HepG2 (cell line): Measurements from ENCODE around the gene DDO. TPM values are rescaled to one million over a fixed set of nuclear protein-coding genes. Genes with fewer than 3 reads are reported as not detected.

Source experiments
- ATAC-seq: fragments of 200-7000 bp; cut with Tn5 transposase; 3 replicates; pipeline ENCODE4 v1.9.1; 2020; ENCODE audit warnings: mild to moderate bottlenecking, moderate library complexity
- BruUV-seq: library from RNA; stranded (reverse); fragments of 400-500 nt; replicated peaks from 2 replicates; lab custom pipeline; 2021; lab: Mats Ljungman, UMichigan
- CTCF ChIA-PET: fragments of 300-600 bp; formaldehyde crosslinking; extraction: SDS; loops from one replicate; lab custom pipeline; 2021; ENCODE audit warnings: low total read pairs, inconsistent platforms, low intra/inter-chr PET ratio; lab: Yijun Ruan, JAX
- POLR2A ChIA-PET: fragments of 350-600 bp; sonication (Branson Sonifier 250); formaldehyde crosslinking; loops from one replicate; lab custom pipeline; 2020; ENCODE audit warnings: antibody characterized with exemption, inconsistent platforms; lab: Yijun Ruan, JAX
- DNase-seq: peaks from one replicate; pipeline ENCODE4 v3.0.0-alpha.2; 2015; ENCODE audit warnings: low spot score
- FAIRE-seq: peaks from 3 replicates; lab custom pipeline; 2011; peaks lifted over from hg19 to GRCh38; lab: Jason Lieb, UNC
- H2AFZ ChIP-seq: one replicate; pipeline ENCODE4 v1.6.1; 2011; ENCODE audit warnings: low read length, inconsistent platforms
- H3K27ac ChIP-seq: fragments of 300-600 bp; 3 replicates; pipeline ENCODE4 v1.8.0; 2011; ENCODE audit warnings: mixed run types, mild to moderate bottlenecking, mixed read lengths, low read length, inconsistent platforms; ENCODE audit not compliant: insufficient read depth; ENCODE audit errors: extremely low read length
- H3K27me3 ChIP-seq, 2 experiments: fragments of 200-600 bp in 1 of 2; 2 replicates in 1 of 2; 3 replicates in 1 of 2; pipeline versions ENCODE4 v1.6.0 to v1.8.0; 2011; ENCODE audit warnings: low read length in 2 of 2, mild to moderate bottlenecking in 2 of 2, moderate library complexity in 2 of 2, inconsistent platforms in 1 of 2; ENCODE audit not compliant: insufficient read depth in 2 of 2, control insufficient read depth in 1 of 2
- H3K36me3 ChIP-seq, 2 experiments: fragments of 200-600 bp in 1 of 2; replicated peaks in 1 of 2; 2 replicates in 1 of 2; 3 replicates in 1 of 2; pipeline versions ENCODE4 v1.5.1 to v1.8.0; 2011; ENCODE audit warnings: low read length in 2 of 2, inconsistent platforms in 1 of 2; ENCODE audit not compliant: insufficient read depth in 2 of 2, control insufficient read depth in 1 of 2
- H3K4me1 ChIP-seq: 2 replicates; pipeline ENCODE4 v1.5.1; 2012; ENCODE audit warnings: low read length, inconsistent platforms; ENCODE audit not compliant: insufficient read depth
- H3K4me2 ChIP-seq: 2 replicates; pipeline ENCODE4 v1.6.0; 2011; ENCODE audit warnings: low read depth, low read length, inconsistent platforms
- H3K4me3 ChIP-seq, 3 experiments: fragments of 200-600 bp in 1 of 3; sonication (generic), shearing (Covaris generic) in 1 of 3; replicated peaks in 1 of 3; 2 replicates each; pipeline ENCODE4 v1.5.1; 2011 to 2016; ENCODE audit warnings: low read length in 3 of 3, inconsistent platforms in 2 of 3, low read depth in 2 of 3, mild to moderate bottlenecking in 2 of 3, control low read depth in 1 of 3, mixed read lengths in 1 of 3; ENCODE audit not compliant: insufficient read depth in 1 of 3
- H3K79me2 ChIP-seq: one replicate; pipeline ENCODE4 v1.6.1; 2011; ENCODE audit warnings: low read length, inconsistent platforms; ENCODE audit not compliant: insufficient read depth
- H3K9ac ChIP-seq: 2 replicates; pipeline ENCODE4 v1.6.0; 2011; ENCODE audit warnings: mild to moderate bottlenecking, low read depth, low read length, inconsistent platforms; ENCODE audit not compliant: insufficient read depth
- H3K9me3 ChIP-seq: 2 replicates; pipeline ENCODE4 v1.5.1; 2012; ENCODE audit warnings: mild to moderate bottlenecking, low read length
- H4K20me1 ChIP-seq: 2 replicates; pipeline ENCODE4 v1.6.0; 2011; ENCODE audit warnings: inconsistent platforms, mild to moderate bottlenecking, low read length, moderate library complexity; ENCODE audit not compliant: insufficient read depth
- ATF1 ChIP-seq: IDR thresholded peaks from 2 replicates; pipeline ENCODE4 v1.6.1; 2016; ENCODE audit warnings: mild to moderate bottlenecking, control low read depth
- DNMT3B ChIP-seq: conservative IDR thresholded peaks from 2 replicates; pipeline ENCODE4 v1.6.1; 2016; ENCODE audit warnings: missing biosample characterization, control low read depth
- KLF15 ChIP-seq: sonication (generic); formaldehyde crosslinking; IDR thresholded peaks from 2 replicates; pipeline ENCODE4 v1.8.1; 2023; ENCODE audit warnings: borderline replicate concordance, mild to moderate bottlenecking, inconsistent platforms, missing genetic modification reagents, mixed read lengths
- SMAD3 ChIP-seq: sonication (generic); formaldehyde crosslinking; IDR thresholded peaks from 2 replicates; pipeline ENCODE4 v1.4.0; 2020; ENCODE audit warnings: missing genetic modification reagents
- SMAD9 ChIP-seq: sonication (generic); formaldehyde crosslinking; IDR thresholded peaks from 2 replicates; pipeline ENCODE4 v1.5.1; 2020; ENCODE audit warnings: mild to moderate bottlenecking, missing genetic modification reagents
- SP140L ChIP-seq: sonication (generic); formaldehyde crosslinking; IDR thresholded peaks from 2 replicates; pipeline ENCODE4 v1.4.0; 2020; ENCODE audit warnings: missing genetic modification reagents, borderline replicate concordance
- YEATS2 ChIP-seq: sonication (generic); formaldehyde crosslinking; IDR thresholded peaks from 2 replicates; pipeline ENCODE4 v1.4.0; 2020; ENCODE audit warnings: missing genetic modification reagents, borderline replicate concordance
- YEATS4 ChIP-seq: sonication (generic); formaldehyde crosslinking; IDR thresholded peaks from 2 replicates; pipeline ENCODE4 v1.4.0; 2020; ENCODE audit warnings: missing genetic modification reagents, borderline replicate concordance
- ZC3H13 ChIP-seq: sonication (generic); formaldehyde crosslinking; IDR thresholded peaks from 2 replicates; pipeline ENCODE4 v1.8.1; 2023; ENCODE audit warnings: mild to moderate bottlenecking, missing genetic modification reagents, moderate library complexity
- ZNF383 ChIP-seq: sonication (generic); formaldehyde crosslinking; IDR thresholded peaks from 2 replicates; pipeline ENCODE4 v1.4.0; 2020; ENCODE audit warnings: missing genetic modification reagents, mild to moderate bottlenecking, borderline replicate concordance
- WGBS: methylation state at CpG from one replicate; pipeline ENCODE4 v1.1.6; 2017; ENCODE audit warnings: low lambda C conversion rate; 5-methylcytosine and 5-hydroxymethylcytosine counted together
- in situ Hi-C: cut with HindIII; loops from 2 replicates; pipeline ENCODE4 v1.10.0; 2017; ENCODE audit warnings: low pct_unique_long_range_greater_than_20kb; ENCODE audit not compliant: extremely low pct_ligation_motif_present
- intact Hi-C: fragments of 100-400 bp; cut with micrococcal nuclease; formaldehyde crosslinking; loops from one replicate; pipeline ENCODE4 v1.10.0; 2022; ENCODE audit not compliant: unreplicated experiment
- polyA plus RNA-seq, 8 experiments: library from polyadenylated mRNA; depleted of rRNA in 3 of 8; stranded (reverse) in 7 of 8; unstranded in 1 of 8; fragments of >200 nt; fragmentation: Illumina TruSeq in 4 of 8; extraction: Trizol in 4 of 8; gene quantifications; 2 replicates each; pipeline versions ENCODE4 v1.2.1 to v1.2.3, GENCODE V29; 2011 to 2016; ENCODE audit warnings: low read depth in 4 of 8, missing spikeins in 1 of 8, mixed read lengths in 1 of 8; ENCODE audit not compliant: insufficient read depth in 1 of 8
- total RNA-seq, 5 experiments: library from RNA; depleted of rRNA; stranded (reverse); fragments of >200 nt; fragmentation: Illumina TruSeq; extraction: Trizol; gene quantifications; 2 replicates each; pipeline ENCODE4 v1.2.3, GENCODE V29; 2016; ENCODE audit warnings: low read depth in 1 of 5
- TF ChIP-seq, protein P1 (sequence below): sonication (generic); formaldehyde crosslinking; IDR thresholded peaks from 2 replicates; pipeline ENCODE4 v1.4.0; 2020; ENCODE audit warnings: missing genetic modification reagents, borderline replicate concordance
- TF ChIP-seq, protein P2 (sequence below): sonication (generic); formaldehyde crosslinking; IDR thresholded peaks from 2 replicates; pipeline ENCODE4 v1.9.0; 2021; ENCODE audit warnings: missing genetic modification reagents, mild to moderate bottlenecking, borderline replicate concordance
- TF ChIP-seq, protein P3 (sequence below): sonication (generic); formaldehyde crosslinking; IDR thresholded peaks from 2 replicates; pipeline ENCODE4 v1.4.0; 2020; ENCODE audit warnings: missing genetic modification reagents, borderline replicate concordance
- TF ChIP-seq, protein P4 (sequence below): IDR thresholded peaks from 2 replicates; pipeline ENCODE4 v1.6.1; 2016; ENCODE audit warnings: low read depth, borderline replicate concordance
- TF ChIP-seq, protein P5 (sequence below), 2 experiments: sonication (generic) in 1 of 2; formaldehyde crosslinking in 1 of 2; IDR thresholded peaks; 2 replicates each; pipeline versions ENCODE4 v1.5.1 to v1.6.1; 2011 to 2020; ENCODE audit warnings: borderline replicate concordance in 1 of 2, low read depth in 1 of 2, low read length in 1 of 2, mild to moderate bottlenecking in 1 of 2, missing genetic modification reagents in 1 of 2, moderate library complexity in 1 of 2

Gene DDO
- total and polyA plus RNA-seq, 2 of the 13 experiments (the other 11 are each of a cell fraction or from before 2014, with no cell fraction given) = 6.1 to 10.3 TPM

DNA sequence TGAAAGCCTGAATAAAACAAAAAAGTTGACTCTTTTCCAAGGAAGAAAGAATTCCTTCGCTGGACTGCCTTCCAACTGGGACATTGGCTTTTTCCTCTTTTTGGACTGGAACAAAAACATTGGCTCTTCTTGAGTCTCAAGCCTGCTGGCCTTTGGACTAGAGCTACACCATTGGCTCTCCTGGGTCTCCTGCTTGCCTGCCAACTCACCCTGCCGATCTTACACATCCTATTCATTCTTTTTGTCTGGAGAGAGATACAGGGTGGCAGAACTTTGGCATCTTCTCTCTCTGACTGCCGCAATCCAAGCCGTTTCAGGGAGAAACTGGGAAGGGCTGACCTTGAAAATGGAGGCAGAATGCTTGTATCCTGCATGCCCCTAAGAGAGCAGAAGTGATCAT is 20.2 kb downstream of the DDO start:
- ATAC-seq = no peak
- BruUV-seq = no TSS peak
- H4K20me1 ChIP-seq = no peaks in the 10 kb centered on the region
- H2AFZ ChIP-seq = no peak overlapping the region
- in situ Hi-C loops (loop anchor here (10.0 to 25.0 kb wide), 4 partner anchors 220 to 858 kb away; partner anchors contain the start of gene WASF1), intact Hi-C loops (loop anchor here (1.0 kb wide), 1 partner anchor 20 kb away; the partner anchor contains the start of gene DDO)
- no peak overlapping the region for H3K27ac ChIP-seq
- no peaks in the 10 kb centered on the region for H3K79me2 ChIP-seq
- no peaks in the 10 kb centered on the region for H3K9me3 ChIP-seq
- no peak for DNase-seq
- H3K4me1 ChIP-seq = peaks cover 3% of the 10 kb centered on the region
- no peak for FAIRE-seq
- CTCF ChIA-PET = no interaction called here
- no peak overlapping the region for H3K9ac ChIP-seq
- WGBS = 77% methylated on average over 4 of the region's 4 CpGs
- no peak overlapping the region for H3K4me2 ChIP-seq
- POLR2A ChIA-PET = no interaction called here
- H3K36me3 ChIP-seq = no peaks in the 10 kb centered on the region
- no peaks in the 10 kb centered on the region for H3K27me3 ChIP-seq
- H3K4me3 ChIP-seq = no peak overlapping the region
- TF ChIP-seq KLF15 (CRISPR knock-in tag) (no peak), YEATS4 (CRISPR knock-in tag) (no peak), ZNF383 (CRISPR knock-in tag) (no peak), ATF1 (CRISPR knock-in tag) (no peak), DNMT3B (no peak), SMAD3 (no peak), YEATS2 (CRISPR knock-in tag) (no peak), SMAD9 (CRISPR knock-in tag) (no peak), ZC3H13 (no peak), SP140L (CRISPR knock-in tag) (no peak)
- TF ChIP-seq, protein P1, sequence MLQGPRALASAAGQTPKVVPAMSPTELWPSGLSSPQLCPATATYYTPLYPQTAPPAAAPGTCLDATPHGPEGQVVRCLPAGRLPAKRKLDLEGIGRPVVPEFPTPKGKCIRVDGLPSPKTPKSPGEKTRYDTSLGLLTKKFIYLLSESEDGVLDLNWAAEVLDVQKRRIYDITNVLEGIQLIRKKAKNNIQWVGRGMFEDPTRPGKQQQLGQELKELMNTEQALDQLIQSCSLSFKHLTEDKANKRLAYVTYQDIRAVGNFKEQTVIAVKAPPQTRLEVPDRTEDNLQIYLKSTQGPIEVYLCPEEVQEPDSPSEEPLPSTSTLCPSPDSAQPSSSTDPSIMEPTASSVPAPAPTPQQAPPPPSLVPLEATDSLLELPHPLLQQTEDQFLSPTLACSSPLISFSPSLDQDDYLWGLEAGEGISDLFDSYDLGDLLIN (CRISPR knock-in tag) = no peak
- TF ChIP-seq, protein P2, sequence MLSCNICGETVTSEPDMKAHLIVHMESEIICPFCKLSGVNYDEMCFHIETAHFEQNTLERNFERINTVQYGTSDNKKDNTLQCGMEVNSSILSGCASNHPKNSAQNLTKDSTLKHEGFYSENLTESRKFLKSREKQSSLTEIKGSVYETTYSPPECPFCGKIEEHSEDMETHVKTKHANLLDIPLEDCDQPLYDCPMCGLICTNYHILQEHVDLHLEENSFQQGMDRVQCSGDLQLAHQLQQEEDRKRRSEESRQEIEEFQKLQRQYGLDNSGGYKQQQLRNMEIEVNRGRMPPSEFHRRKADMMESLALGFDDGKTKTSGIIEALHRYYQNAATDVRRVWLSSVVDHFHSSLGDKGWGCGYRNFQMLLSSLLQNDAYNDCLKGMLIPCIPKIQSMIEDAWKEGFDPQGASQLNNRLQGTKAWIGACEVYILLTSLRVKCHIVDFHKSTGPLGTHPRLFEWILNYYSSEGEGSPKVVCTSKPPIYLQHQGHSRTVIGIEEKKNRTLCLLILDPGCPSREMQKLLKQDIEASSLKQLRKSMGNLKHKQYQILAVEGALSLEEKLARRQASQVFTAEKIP (CRISPR knock-in tag) = no peak
- TF ChIP-seq, protein P3, sequence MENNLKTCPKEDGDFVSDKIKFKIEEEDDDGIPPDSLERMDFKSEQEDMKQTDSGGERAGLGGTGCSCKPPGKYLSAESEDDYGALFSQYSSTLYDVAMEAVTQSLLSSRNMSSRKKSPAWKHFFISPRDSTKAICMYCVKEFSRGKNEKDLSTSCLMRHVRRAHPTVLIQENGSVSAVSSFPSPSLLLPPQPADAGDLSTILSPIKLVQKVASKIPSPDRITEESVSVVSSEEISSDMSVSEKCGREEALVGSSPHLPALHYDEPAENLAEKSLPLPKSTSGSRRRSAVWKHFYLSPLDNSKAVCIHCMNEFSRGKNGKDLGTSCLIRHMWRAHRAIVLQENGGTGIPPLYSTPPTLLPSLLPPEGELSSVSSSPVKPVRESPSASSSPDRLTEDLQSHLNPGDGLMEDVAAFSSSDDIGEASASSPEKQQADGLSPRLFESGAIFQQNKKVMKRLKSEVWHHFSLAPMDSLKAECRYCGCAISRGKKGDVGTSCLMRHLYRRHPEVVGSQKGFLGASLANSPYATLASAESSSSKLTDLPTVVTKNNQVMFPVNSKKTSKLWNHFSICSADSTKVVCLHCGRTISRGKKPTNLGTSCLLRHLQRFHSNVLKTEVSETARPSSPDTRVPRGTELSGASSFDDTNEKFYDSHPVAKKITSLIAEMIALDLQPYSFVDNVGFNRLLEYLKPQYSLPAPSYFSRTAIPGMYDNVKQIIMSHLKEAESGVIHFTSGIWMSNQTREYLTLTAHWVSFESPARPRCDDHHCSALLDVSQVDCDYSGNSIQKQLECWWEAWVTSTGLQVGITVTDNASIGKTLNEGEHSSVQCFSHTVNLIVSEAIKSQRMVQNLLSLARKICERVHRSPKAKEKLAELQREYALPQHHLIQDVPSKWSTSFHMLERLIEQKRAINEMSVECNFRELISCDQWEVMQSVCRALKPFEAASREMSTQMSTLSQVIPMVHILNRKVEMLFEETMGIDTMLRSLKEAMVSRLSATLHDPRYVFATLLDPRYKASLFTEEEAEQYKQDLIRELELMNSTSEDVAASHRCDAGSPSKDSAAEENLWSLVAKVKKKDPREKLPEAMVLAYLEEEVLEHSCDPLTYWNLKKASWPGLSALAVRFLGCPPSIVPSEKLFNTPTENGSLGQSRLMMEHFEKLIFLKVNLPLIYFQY (CRISPR knock-in tag) = no peak
- TF ChIP-seq, protein P4, sequence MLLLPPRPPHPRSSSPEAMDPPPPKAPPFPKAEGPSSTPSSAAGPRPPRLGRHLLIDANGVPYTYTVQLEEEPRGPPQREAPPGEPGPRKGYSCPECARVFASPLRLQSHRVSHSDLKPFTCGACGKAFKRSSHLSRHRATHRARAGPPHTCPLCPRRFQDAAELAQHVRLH (CRISPR knock-in tag) = no peak
- TF ChIP-seq, protein P5, sequence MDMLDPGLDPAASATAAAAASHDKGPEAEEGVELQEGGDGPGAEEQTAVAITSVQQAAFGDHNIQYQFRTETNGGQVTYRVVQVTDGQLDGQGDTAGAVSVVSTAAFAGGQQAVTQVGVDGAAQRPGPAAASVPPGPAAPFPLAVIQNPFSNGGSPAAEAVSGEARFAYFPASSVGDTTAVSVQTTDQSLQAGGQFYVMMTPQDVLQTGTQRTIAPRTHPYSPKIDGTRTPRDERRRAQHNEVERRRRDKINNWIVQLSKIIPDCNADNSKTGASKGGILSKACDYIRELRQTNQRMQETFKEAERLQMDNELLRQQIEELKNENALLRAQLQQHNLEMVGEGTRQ (IDR thresholded peaks at IDR 0.05; ENCODE audit: low read depth, low read length) = no peak
- TF ChIP-seq, protein P5 (CRISPR knock-in tag; IDR thresholded peaks at IDR 0.05; ENCODE audit: borderline replicate concordance) = no peak
